ENCODE data around the gene CDC34.

CDC34 gene, protein sequence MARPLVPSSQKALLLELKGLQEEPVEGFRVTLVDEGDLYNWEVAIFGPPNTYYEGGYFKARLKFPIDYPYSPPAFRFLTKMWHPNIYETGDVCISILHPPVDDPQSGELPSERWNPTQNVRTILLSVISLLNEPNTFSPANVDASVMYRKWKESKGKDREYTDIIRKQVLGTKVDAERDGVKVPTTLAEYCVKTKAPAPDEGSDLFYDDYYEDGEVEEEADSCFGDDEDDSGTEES

DNA sequence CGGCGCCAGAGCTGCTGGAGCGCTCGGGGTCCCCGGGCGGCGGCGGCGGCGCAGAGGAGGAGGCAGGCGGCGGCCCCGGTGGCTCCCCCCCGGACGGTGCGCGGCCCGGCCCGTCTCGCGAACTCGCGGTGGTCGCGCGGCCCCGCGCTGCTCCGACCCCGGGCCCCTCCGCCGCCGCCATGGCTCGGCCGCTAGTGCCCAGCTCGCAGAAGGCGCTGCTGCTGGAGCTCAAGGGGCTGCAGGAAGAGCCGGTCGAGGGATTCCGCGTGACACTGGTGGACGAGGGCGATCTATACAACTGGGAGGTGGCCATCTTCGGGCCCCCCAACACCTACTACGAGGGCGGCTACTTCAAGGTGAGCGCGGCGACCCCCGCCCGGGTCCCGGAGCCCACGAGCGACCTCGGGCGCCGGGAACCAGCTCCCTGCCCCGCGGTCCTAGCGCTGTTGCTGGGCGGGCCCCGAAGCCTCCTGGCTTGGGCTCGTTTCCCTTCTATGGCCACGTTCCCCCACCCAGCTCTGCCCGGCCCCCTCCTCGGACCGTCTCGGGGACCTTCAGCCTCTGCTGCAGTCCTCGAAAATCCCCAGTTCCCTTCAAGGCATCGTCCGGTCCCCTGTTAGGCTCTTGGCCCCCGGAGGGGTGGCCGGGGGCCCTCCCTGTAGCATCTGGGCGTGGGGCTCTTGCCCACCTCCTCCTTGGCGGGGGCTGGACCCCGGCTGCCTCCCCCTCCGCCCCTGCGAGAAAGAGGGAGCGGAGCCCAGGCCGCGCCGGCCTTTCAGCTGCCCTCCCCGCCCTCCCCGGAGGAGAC, at the start of gene CDC34:
Gene CDC34 (plus strand): TSS at position 8 of the 808 bp plus-strand sequence. CDS start 172 bp downstream, at position 180.
- DNase-seq (ENCODE audit: low read depth): no peak

DNA sequence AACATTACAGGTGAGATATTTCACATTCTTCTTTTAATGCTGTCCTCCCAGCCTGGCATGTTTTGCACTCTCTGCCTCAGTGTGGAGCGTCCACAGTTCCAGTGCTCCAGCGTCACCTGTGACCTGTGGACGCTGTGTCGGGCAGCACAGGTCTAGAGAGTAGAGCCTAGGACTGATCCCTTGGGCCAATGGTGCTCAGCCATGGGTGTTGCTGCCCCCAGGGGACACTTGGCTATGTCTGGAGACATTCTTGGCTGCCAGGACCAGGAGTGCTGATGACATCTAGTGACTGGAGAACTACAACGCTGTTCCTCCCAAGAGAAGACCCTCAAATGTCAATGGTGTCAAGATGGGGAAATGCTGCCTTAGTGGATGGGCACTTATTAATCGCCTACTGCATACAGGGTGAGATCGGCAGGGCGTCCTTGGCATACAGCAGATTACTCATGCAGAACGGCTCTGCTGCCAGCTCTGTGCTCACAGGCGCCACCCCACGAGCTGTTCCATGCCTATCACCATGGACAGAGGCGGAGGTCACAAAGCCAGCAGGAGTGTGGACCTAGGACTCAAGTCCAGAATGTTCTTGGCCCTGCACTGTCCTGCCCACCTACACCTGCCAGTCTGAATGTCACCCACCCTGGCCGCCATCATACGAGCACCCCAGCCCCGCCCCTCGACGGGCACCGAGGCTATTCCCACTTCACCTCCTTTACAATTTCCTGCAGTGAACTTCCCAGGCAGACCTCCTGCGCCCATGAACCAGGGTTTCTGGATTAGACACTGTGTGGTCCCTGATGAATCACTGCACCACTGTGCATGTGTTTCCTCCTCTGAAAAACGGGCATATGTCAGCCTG, 49.1 kb upstream of the CDC34 start:
- DNase-seq (ENCODE audit: low read depth): no peak

DNA sequence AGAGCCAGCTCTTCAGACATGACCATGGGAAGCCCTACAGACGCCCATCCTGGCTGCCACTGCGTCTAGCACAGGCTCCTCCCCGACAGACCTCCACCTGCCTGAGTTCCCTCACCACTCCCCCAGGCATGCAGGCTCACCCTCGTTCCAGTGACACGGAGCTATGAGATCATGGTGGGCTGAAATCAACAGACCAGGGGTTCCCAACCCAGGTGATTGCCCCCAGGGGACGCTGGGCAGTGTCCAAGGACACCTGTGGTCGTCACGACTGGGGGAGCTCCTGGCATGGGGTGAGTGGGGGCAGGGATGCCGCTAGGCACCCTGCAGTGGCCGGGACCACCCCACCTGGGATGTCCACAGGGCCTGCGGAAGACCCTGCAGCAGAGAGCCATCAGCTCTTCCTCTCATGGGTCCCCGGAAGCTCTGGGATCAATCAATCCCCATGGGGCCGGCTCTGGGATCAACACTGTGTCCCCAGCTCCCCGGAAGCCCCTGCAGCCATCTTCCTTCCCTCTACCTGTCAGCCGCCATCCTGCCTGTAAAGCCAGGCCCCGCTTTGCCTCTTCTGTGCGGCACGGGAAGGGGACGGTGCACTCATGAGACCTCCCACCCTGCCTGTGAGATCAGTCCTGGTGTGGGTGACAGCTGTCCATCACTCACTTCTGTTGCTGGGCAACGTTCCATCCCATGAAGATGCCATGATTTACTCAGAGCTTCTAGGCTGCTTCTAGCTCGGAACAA, 48.1 kb upstream of the CDC34 start:
- no peak for DNase-seq (ENCODE audit: low read depth)

DNA sequence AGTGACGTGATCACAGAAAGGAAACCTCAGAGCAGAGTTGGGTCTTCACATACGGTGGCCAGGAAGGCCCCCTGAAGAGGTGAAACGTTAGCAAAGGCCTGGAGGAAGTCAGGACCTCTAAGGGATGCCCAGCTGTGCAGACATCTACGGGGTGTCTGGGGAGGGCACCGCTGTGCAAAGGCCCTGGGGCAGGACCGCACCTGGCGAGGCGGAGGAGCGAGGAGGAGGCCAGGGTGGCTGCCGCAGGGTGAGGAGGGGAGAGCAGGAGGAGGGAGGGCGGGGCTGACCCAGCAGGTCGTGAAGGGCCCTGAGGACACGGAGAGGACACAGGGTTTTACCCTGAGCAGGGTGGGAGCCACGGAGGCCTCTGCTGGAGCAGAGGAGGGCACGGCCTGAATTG, 47.1 kb upstream of the CDC34 start:
- no peak for DNase-seq (ENCODE audit: low read depth)

DNA sequence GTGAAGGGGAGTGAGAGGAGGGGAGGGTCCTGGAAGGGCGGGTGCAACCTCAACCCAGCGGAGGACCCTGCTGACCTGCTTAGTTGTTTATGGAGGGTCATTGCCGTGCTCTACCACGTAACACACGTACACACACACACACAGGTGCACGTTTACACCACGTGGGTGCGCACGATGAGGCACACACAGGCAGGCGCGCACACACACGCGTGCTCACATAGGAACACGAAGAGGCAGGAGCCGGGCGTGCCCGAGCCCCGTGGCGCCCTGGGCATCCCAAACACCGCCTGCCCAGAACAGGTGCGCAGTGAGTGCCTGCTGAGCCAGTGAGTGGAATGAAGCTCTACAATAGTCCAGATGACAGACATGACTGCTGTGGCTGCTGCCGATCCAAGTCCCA, 46.5 kb upstream of the CDC34 start:
- DNase-seq (ENCODE audit: low read depth): no peak

DNA sequence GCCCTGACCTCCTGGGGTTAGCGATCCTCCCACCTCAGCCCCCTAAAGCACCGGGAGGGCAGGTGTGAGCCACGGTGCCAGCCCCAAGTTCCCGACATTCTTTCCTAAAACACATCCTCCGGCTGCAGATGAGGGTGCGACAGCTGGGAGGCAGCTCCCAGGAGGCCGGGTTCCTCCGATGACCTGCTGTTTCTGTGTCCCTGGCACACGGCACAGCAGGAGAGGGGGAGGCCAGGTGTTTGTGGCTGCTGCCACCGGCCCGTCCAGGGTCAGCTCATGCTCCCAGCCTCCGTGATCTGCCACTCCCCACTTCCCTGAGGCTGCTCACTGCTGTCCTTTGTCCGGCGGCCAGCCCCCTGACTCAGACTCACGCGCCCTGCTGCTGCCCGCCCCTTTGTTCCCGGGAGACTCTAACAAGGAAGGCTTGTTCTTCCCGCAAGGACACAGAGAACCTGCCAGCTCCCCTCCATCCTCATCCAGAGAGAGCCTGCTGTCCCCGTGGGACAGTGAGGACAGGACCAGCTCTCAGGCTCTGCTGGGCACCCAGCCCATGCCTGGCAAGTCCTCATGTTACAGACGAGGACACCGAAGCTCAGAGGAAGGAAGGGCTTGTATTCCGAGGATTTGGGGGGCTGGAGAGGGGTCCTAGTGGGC, 45.9 kb upstream of the CDC34 start:
- no peak for DNase-seq (ENCODE audit: low read depth)

DNA sequence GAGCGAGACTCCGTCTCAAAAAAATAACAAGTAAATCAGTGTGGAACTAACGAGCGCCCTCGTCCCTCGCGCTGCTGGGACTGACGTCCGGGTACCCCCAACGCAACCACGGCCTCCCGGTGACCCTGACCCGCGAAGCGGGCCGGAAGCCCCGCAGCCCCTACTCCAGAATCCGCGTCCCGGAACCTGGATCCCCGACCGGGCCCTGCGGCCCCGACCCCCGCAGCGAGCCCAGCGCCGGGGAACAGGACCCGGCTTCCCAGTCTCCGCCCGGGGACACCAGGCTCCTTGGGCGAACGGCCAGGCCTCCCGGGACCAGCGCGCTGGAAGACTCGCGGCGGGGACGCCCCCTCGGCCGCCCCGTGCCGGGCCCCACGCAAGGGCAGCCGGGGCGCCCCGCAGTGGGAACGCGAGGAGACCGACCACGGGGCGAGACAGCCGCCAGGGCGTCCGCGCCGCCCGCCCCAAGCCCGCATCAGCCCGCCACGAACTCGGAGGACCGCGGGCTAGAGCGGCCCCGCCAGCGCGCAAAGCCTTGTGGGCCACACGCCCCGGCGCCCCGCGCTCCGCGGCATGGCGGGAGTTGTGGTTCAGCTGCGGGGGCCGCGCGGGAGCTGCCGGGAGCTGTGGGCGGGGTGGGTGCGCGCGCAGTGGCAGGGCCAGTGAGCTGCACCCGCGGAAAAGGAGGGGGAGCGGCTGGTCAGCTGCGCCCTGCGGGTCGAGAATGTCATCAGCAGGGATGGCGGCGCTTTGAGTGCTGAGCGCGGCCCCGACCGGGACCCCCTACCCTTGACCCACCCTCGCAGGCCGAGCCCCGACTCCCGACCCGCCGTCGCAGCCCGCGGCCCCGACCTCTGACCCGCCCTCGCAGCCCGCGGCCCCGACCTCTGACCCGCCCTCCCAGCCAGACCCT, 42.8 kb upstream of the CDC34 start:
- DNase-seq (ENCODE audit: low read depth): peak; percentile 96

DNA sequence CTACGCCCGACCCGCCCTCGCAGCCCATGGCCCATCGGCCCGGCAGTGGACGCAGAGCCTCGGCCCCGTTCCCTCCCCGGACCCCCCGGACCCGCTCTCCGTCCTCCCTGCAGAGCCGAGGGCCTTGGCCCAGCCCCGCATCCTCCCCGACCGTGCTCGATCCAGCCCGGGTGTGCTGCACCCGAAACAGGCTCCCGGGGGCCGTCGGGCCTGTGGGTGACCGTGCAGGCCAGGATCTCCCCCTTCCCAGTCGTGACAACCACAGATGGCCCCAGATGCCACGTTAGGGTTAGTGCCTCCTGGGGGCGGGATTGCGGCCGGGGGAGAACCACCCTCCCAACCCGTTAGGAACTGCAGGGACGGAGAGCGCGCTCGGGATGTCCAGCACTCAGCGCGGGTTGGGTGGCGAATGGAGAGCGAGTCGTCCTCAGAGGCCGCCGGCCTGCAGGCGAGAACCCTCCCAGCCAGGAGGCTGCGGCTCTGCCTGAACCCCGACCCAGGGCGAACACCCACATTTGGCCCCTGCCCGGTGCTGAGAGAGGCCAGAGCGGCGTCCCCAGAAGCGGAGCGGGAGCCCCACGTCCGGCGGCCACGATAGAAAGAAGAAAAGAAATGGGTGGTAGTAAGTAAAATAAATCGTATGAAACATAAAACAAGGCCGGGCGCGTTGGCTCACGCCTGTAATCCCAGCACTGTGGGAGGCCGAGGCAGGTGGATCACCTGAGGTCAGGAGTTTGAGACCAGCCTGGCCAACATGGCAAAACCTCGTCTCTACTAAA, 42.0 kb upstream of the CDC34 start:
- DNase-seq (ENCODE audit: low read depth): peak; percentile 51

DNA sequence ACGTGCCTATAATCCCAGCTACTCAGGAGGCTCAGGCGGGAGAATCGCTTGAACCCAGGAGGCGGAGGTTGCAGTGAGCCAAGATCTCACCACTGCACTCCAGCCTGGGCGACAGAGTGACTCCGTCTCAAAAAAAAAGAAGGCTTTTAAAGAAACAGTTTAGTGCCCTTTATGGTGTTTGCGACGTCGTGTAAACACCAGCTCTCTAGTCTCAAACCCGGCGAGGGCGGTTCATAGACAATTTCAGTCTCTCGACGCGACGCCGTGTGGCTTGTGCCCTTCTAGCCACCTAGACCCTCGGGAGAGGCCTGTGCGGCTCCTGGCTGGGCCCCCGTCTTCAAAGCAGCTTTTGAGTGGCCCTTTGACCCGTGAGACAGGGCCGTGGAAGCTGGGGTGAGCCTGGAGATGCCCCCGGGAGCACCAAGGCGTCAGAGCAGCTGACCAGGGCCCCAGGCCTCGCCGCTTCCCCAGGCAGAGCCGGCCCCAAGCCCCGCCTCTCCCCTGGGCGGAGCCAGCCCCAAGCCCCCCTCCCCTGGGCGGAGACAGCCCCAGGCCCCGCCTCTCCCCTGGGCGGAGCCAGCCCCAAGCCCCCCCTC, 40.3 kb upstream of the CDC34 start:
- DNase-seq (ENCODE audit: low read depth): no peak

DNA sequence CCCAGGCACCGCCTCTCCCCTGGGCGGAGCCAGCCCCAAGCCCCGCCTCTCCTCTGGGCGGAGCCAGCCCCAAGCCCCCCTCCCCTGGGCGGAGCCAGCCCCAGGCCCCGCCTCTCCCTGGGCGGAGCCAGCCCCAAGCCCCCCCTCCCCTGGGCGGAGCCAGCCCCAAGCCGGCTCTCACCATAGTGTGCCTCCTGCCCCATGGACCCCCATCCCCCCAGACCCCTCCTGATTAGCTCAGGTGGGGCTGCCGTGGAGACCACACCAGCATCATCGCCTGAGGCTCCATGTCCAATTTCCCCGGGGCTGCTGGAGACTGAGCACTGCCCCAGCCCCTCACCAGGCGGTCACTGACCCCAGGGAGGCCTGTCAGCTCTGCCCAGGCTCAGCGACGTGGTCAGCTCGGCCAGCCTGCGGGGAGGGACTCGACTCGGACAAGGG, 39.4 kb upstream of the CDC34 start:
- no peak for DNase-seq (ENCODE audit: low read depth)

DNA sequence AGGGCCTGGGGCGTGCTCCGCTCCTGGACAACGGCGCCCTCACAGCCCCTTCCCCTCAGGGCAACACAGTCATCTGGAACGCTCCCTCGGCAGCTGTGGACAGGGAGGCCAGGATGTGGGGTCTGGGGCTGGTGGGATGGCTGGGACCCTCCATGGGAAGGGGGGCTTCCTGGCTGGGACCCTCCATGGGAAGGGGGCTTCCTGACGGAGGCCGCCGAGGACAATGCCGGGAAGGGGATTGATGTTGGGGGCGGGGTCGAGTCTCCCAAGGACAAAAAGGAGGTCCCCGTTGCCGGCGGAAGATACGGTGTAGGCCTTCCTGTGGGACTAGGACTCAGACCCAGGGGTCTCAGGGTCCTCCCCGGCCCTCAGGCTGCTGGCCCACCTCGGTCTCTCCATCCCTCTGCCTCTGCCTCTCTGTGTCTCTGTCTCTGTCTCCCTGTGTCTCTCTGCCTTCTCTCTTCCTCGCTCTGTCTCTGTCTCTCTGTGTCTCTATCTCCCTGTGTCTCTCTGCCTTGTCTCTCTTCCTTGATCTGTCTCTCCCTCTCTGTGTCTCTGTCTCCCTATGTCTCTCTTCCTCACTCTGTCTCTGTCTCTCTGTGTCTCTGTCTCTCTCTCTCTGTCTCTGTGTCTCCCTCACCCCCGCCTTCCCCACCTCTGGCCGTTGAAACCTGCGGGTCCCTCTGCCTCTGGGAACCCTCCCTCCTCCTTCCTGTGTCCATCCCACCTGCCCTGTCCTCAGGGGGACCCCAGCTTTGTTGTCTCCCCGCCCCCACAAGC, 38.0 kb upstream of the CDC34 start:
- no peak for DNase-seq (ENCODE audit: low read depth)

DNA sequence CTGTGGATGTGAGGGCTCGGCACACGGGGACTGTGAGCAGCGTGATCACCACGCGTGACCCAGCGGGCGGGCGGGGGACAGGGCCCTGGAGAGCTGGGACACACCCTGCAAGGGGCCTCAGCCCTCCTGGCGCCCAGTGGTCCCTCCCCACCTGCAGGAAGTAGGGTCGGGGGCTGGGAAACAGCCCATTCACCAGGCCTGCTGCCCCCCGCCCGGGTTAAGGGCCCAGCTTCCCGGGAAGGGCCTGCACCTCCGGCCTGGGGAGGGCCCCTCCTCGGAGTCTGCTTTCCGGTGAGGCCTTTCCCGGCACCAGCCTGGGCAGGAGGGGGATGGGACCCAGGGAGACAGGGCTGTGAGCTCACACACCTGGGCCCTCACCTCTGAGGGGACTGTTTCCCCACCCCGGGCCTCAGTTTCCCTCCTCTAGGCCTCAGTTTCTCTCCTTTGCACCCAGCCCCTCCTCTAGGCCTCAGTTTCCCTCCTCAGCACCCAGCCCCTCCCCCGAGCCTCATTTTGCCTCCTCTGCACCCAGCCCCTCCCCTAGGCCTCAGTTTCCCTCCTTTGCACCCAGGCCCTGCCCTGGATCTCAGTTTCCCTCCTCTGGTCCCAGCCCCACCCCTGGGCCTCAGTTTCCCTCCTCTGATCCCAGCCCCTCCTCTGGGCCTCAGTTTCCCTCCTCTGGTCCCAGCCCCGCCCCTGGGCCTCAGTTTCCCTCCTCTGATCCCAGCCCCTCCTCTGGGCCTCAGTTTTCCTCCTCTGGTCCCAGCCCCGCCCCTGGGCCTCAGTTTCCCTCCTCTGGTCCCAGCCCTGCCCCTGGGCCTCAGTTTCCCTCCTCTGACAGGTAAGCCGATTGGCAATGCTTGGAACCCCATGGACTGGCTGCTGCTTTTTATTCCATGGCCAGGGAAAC, 37.1 kb upstream of the CDC34 start:
- DNase-seq (ENCODE audit: low read depth): no peak

DNA sequence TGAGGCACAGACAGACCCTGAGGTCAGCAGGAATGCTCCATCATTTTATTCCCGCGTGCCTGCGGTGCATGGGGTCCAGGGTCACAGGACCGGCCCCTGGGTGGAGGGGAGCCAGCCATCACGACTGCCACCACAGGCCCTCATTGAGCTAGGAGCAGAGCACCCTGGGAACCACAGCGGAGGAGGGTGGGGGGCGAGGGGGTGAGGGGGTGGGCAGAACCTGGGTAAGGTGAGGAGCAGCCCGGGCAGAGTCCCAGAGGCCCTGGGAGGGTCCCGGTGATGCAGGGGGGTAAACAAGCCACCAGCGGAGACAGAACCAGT, 36.5 kb upstream of the CDC34 start:
- DNase-seq (ENCODE audit: low read depth): no peak

DNA sequence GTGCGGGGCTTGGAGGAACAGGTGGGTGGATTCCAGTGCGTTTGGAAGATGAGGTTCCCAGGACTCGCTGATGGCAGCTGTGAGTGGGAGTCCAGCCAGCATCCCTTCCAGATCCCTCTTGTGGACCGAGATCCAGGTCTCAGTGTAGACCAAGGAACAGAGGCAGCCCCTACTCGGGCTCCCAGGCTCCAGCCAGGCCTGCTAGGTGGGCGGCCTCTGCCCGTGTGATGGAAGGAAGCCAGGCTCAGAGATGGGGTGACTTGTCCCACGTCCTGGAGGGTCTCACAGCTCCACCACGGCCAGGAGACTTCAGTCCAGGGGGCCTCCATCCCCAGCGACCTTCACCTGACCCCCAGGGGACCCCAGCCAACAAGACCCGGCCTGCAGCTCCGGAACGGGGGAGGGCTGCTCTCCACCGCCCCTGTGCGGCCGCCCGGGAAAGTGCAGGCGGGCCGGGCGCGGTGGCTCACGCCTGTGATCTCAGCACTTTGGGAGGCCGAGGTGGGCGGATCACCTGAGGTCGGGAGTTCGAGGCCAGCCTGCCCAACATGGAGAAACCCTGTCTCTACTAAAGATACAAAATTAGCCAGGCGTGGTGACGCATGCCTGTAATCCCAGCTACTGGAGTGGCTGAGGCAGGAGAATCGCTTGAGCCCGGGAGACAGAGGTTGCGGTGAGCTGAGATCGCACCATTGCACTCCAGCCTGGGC, 36.0 kb upstream of the CDC34 start:
- no peak for DNase-seq (ENCODE audit: low read depth)

DNA sequence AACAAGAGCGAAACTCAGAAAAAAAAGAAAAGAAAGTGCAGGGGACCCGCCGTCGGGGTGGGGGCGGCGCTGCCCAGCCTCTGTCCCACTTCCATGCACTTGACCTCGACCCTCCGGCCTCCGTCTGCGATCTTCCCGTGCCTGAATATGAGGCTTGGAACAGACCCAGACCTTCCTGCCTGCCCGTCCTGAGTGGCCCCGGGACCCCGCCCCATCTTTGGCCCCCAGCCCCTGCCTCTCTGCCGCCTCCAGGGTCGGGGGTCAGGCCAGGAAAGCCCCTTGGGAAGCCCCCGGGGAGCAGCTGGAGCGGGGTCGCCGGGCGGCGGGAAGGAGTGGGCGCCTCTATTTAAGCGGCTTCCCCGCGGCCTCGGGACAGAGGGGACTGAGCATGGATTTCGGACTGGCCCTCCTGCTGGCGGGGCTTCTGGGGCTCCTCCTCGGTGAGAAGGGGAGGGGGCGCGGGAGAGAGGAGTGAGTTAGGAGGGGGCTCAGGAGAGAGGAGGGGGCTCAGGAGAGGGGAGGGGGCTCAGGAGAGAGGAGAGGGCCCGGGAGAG, 35.4 kb upstream of the CDC34 start, which contains the start of gene MADCAM1:
Gene MADCAM1 (plus strand): TSS at position 375 of the 554 bp plus-strand sequence. CDS start 14 bp downstream, at position 389.
- DNase-seq (ENCODE audit: low read depth): no peak

DNA sequence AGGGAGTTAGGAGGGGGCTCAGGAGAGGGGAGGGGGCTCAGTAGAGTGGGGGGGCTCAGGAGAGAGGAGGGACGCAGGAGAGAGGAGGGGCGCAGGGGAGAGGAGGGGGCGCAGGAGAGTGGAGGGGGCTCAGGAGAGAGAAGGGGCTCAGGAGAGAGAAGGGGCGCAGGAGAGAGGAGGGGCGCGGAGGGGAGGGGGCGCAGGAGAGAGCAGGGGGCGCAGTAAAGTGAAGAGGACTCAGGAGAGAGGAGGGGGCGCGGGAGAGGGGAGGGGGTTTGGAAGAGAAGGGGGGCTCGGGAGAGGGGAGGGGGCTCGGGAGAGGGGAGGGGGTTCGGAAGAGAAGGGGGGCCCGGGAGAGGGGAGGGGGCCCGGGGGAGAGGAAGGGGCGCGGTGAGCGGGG, 34.6 kb upstream of the CDC34 start:
- no peak for DNase-seq (ENCODE audit: low read depth)
